ENCODE measurements around the gene GTPBP2.

GRCh38 chr6:43628393-43629103 lies 516 bp downstream of the GTPBP2 start:
- TF ChIP-seq CTCF (IDR thresholded peaks at IDR 0.05): no peak
- no peak for TF ChIP-seq POLR2A (IDR thresholded peaks at IDR 0.05)
